Measurements from ENCODE around the gene NINJ2.
"Not testable (repeated sequence)": the region's sequence is repeated elsewhere in the genome, so short reads cannot be mapped to it uniquely, and the experiment has no call there.

The NINJ2 gene

DNA sequence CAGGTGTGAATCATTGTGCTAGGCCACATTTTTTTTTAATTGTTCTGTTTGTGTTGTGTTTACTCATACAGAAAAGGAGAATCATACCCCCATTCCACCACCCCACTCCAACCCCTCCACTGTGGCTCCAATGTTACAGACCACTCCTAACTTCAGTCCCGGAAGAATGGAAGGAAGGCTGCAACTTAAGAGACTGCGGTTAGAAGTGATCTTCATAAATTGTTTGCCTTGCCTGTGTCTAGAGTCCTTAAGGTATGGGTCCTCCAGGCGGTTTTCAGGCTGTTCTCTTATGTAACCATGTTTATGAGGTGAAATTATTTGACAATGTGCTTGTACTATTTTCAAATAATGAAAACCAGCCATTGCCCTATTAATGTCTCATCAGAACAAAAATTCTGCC, 22.5 kb downstream of the NINJ2 start:
- no peak for DNase-seq

DNA sequence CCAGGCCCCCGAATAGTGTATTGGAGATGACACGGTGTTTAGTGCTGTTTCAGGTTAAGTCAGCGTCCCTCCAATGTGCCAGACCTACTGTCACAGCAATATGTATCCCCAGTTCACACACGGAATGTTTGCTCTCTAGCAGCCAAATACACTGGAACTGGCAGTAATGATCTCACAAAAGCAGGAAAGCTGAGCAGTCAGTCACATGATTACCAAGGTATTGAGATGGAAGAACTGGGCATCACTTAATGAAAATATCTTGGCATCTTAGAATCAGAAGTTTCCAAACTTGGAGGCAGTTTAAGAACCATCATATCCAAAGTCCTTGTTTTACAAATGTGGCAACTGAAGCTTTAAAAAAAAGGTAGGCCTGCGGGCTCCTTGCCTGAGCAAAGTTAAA, 23.3 kb downstream of the NINJ2 start:
- DNase-seq: no peak

DNA sequence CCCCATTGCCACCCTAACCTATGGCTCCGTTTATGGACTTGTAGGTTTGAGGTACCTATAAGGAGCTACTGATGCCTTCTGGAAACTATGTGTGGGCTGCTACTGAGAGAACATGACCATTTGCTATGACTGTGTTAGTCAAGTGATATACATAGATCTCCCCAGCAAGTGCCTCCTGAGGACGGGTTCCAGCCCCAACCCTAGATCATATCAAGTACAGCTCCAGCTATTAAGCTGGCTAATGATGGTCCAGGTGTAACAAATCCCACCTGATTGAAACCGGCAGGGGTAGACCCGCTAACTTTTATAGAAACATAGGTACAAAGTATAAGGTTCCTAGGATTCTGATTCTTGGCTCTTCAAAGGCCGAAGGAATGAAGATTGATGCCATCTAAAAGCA, 23.7 kb downstream of the NINJ2 start:
- DNase-seq: no peak

DNA sequence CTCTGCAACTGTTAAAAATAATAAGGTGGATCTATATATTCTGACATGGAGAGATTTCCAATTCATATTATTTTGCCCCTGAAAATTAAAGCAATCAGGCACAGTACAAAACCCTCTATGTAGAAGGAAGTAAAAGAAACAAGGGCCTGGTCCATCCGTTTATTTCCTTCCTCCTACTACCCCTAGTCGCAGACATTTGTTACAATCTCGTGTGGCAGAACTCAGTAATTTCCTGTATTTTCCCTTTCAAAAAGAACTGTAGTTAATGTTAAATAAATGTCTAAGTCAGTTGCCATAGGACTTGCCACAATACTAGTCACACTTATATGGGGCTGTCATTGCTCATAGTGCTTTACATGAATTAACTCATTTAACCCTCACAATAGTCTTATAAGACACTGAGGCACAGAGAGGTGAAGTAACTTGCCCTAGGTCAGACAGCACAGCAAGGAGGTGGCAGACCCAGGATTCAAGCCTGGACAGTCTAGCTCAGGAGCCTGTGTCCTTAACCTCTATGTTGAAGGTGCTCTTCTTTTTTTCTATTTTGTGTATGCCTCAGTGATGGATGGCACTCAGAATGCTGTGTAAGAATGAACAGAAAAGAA, 24.2 kb downstream of the NINJ2 start:
- DNase-seq: no peak

DNA sequence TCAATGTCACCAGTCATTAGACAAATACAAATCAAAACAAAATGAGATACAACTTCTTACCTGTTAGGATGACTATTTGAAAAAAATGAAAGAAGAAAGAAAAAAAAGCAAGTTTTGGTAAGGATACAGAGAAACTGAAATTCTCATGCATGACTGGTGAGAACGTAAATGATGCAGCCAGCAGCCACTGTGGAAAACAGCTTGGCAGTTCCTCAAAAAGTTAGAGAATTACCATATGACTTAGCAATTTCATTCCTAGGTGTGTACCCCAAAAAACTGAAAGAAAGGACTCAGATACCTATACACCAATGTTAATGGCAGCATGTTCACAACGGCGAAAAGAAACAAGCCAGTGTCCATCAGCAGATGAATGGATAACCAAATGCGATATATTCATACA, 26.6 kb downstream of the NINJ2 start:
- DNase-seq: no peak

DNA sequence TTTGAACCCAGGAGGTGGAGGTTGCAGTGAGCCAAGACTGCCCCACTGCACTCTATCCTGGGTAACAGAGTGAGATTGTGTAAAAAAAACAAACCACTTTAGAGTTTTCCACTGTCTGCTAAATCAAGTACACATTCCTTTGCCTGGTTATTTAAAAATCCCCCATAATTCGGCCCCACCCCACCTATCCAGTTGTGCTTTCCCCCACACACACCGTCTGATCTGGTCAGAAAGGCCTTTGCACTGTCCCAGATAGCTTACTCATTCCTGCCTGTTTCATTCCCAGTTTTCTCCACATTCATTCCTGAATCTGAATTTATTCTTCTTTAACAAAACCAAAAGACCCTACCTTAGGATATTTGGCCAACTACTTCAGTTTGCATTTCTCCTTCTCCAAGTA, 29.5 kb downstream of the NINJ2 start:
- DNase-seq: peak; percentile 14

DNA sequence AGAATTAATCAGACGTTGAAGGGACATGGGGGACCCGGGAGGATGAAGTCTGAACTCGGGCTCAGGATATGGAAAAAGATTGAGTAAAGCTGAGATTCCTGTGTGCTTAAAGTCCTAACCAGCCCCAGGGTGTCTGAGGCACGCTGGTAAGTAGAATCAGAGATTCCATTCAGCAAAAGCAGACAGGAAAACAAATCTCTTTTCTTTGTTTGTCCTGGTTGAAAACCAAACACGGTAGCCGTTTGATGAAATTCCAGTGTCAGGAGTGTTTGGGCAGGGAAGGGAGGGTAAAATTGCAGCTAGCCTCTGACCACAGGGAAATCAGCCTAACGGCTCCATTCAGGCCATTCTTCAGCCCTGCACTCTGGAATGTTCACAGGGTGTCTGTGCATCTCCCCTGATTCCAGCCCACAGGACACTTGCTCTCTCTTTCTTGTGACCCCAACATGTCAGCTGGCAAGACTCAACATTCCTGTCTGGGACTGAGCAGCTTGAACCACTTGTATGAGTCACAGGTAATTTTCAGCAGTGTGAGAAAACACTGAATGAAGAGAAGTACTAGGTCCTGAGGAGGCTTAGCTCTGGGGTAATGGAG, 31.0 kb downstream of the NINJ2 start:
- DNase-seq: peak; percentile 86

DNA sequence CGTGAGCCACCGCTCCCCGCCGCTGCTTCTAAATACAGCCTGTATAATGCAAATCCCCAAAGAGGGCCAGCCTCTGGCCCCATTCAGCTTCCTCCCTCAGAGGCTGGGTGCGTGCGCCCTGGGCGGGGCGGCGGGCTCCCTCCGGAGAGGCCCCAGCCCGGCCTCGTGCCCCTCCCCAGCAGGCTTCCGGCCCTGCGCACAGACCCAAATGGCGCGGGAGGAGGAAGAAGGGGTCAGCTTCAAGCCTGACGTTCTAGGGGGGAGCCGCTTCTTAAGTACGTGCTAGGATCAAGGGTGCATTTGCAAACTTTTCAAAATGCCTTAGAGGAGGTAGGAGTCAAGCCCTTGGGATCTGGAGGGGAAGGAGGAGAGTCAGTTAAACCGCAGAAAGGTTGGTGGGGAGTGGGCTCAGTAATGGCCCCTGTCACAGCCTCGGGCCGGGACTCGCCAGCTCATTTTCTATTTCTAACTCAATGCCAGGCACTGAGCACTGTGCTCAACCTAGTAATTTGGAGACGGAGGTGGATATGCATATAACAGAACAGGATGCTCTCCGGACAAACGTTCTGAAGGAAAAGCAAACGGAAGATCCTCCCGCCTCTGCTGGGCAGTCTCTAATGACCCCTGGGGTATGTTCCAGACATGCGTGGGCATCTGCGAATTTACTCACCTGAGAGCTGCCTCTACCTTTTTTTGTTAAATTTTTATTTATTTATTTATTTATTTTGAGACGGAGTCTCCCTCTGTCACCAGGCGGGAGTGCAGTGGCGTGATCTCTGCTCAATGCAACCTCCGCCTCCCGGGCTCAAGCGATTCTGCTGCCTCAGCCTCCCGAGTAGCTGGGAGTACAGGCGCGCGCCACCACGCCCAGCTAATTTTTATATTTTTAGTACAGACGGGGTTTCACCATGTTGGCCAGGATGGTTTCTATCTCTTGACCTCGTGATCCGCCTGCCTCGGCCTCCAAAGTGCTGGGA, 32.3 kb downstream of the NINJ2 start:
- DNase-seq: no peak

DNA sequence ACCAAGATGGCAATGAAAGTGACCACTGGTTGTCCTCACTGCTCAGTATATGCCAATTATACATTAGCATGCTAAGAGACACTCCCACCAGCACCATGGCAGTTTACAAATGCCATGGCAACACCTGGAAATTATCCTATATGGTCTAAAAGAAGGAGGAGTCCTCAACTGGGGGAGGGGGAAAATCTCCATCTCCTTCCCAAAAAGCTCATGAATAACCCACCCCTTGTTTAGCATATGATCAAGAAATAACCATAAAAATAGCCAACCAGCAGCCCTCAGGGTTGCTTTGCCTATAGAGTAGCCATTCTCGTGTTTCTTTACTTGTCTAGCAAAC, 34.5 kb downstream of the NINJ2 start:
- DNase-seq: not testable (repeated sequence)

DNA sequence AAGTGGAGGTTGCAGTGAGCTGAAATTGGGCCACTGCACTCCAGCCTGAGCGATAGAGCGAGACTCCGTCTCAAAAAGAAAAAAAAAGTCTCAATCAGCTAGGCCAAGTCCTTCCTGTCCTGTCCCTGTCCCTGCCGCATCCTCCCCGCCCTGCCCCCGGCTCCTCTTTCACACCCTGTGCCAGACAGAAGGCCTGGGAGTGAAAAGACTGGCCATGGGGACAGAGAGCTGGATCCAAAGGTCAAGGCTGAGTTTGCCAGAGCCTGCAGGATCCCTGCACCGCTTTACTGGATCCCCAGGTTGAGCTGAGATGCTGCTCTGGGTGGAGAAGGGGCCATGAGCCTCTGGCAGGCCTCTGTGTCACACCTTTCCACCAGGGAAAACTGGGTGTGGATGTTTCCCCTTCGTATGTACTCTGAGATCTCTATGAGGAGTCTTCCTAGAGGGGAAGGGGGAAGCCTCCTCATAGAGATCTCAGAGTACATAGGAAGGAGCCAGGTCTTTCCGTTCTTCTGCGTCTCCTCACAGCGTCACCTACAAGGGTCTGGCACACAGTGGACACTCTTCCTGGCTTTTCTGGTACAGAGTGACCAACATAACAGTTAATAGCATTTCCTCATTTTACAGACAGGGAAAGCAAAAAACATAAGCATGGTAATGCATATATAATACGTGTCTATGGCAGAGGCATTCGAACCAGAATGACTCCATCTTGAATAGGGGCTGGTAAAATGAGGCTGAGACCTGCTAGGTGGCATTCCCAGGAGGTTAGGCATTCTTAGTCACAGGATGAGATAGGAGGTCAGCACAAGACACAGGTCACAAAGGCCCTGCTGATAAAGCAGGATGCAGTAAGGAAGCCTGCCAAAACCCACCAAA, 35.1 kb downstream of the NINJ2 start:
- DNase-seq: no peak

DNA sequence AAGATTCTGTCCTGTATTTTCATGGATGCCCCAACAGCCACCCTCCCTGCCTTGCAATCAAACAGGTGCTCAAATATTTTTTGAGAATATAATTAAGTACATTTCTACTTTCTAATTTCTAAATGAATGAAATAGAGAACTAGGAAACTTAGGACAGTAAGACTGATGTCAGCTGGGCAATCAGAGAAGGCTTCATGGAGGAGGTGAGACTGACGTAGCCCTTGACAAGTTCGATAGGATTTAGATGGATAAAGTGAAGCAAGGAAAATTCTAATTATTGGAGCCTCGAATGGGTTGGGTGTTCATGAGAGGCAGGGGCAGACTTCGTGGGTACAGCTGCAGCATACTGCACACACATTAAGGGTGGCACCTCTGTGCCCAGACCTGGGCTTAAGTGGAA, 36.0 kb downstream of the NINJ2 start:
- DNase-seq: no peak

DNA sequence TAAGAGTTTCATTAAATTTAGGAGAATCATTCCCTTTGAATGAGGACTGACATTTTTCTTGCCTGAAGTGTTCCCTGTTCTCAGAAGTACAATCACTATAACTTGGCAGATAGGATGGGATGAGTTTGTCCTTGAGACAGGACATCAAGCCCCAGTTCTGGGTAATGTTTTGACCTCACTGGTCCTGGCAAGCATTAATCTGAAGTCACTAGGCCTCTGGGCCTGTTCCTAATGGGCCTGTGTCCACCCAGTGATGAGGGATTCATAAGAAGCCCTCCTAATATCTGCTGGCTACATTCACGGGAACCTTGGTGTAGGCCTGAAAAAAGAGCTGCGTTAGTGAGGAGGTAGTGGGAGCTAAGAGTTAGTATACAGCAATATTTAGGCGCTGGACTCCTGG, 37.2 kb downstream of the NINJ2 start:
- DNase-seq: no peak

DNA sequence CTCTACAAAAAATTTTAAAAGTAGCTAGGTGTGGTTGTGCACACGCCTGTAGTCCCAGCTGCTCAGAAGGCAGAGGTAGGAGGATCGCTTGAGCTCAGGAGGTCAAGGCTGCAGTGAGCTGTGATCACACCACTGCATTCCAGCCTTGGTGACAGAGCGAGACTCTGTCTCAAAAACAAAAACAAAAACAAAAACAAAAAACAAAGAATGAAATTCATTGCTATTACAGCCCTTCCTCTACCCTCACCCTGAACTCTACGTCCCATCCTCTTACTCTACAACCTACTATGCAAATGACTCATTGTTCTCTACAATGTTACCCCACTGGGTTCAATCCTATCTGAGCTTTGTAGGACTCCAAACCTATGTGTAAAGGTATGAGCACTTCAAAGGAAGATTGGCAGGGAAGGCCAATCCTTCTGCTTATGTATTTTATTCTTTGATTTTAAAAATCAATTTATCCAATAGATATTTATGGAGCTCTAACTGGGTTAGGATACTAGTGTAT, 39.3 kb downstream of the NINJ2 start:
- DNase-seq: no peak

DNA sequence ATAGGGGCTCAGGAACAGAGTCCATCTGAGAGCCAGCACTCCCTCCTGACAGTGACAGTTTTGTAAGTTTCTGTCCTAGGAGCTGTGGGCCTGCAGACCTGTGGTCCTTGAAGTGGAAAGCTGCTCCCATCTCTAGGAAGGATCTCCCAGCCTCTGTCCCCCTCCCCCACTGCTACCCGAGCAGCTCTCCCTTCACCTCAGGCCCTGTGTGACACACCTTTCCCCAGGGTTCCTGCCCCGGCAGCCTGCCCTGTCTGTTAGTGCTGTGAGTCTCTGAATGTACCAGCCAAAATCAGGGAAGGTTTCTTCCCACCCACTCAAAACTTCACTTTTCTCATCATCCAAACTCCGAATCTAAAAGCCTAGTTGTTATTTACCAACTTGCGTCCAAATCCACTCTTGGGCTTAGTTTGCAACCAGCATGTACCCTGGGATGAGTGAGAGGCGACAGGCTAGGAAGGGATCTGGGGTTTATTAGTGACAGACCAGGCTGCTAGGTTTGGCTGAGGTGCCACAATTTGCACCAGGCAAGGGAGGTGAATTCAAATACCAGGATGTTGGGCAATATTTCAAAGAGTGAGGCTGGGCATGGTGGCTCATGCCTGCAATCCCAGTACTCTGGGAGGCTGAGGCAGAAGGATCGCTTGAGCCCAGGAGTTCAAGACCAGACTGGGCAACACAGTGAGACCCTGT, 39.9 kb downstream of the NINJ2 start:
- no peak for DNase-seq

DNA sequence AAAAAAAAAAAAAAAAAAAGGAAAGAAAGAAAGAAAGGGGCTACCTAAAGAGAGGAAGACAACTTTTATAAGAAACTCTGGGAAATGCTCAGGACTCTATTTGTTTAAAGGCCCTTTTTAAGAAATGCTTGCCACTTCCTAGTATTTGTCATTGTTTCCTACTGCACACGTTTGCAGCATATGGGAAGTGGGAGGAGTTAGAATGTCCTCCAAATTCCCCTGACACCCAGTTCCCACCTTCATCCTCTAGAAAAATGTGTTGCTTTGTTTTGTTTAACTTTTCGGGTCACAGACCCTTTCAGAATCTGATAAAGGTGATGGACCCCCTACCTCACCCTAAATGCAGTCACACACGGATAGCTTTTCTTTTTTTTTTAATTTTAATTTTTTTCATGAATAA, 40.8 kb downstream of the NINJ2 start:
- DNase-seq: no peak

DNA sequence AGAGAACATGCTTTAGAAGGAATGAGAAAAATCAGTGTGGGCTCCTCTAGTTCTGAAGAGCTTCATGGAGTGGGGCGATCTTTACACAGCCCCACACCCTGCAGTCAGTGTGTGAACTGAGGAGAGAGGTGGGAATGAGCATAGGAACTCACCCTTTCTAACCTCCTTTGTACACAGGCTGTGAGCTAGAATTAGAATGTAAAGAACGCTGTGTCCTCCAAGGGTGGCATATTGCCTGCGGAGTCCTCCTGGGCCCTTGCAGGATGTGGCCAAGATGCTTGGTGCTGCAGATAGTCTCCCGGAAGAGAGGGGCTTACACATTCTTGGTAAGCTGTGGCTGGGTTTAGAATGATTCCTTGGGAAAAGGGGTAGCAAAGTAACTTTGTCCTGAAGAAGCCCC, 43.9 kb downstream of the NINJ2 start:
- no peak for DNase-seq

DNA sequence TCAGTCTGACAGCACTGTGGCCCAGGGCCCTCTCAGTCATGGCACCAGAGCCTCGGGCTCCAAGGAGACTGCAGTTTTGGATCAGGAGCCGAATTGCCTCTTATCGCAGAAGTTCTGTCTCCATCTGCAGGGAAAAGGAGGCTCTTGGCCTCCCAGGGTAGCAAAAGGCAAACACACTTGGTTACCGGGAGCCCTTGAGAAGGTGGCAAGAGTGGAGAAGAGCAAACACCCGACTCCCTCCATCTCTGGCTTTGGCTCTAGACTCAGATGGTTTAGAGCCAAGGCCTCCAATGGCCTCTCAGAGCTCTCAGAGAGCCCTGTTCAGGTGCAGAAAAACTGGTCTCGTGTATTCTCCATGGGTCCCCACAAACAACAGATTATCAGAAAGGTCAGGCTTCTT, 44.6 kb downstream of the NINJ2 start:
- DNase-seq: no peak

DNA sequence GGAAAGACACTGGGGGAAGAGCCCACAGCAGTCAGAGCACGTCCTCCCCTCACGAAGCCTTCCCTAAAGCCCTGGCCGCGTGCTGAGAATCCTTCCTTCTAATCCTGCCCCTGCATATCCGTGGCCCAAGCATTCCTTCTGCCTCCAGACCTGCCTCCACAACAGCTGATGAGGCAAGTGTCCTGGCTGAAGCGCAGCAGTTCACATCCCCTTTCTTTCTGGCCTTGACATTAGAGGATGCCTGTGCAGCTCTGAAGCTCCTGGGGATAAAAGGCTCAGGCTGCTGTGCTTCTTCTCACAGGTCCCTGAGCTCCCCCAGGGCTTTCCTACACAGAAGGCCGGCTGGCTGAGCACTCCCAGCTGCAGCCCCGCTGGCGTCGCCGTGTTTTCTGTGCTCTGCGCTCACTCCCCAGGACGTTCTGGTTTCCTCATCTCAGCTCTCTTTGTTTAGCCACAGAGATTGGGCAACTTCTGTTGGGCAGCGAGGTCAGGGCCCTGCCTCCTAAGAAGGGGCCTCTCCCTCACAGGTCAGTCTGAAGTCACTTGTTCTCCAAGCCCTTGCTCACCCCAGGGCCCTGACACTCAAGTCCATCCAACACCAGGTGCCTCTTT, 45.8 kb downstream of the NINJ2 start:
- DNase-seq: no peak

DNA sequence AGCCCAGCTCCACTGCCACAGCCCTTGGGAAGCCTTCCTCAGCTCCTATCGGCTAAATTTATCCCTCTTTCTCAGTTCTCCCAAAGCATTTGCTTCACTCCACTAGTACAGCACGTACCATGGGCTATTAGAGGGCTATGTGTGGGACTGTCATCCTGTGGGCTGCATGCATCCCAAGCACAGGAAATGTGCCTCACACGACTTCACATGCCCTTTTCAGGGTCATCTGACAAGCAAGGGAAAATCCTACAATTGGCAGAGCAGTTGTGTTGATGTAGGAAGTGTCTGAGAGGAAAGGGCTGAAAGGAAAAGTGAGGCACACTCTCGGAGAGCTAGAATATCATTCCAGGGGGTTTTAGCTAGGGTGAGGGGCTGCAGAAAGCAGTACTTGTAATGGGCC, 47.6 kb downstream of the NINJ2 start:
- DNase-seq: no peak

DNA sequence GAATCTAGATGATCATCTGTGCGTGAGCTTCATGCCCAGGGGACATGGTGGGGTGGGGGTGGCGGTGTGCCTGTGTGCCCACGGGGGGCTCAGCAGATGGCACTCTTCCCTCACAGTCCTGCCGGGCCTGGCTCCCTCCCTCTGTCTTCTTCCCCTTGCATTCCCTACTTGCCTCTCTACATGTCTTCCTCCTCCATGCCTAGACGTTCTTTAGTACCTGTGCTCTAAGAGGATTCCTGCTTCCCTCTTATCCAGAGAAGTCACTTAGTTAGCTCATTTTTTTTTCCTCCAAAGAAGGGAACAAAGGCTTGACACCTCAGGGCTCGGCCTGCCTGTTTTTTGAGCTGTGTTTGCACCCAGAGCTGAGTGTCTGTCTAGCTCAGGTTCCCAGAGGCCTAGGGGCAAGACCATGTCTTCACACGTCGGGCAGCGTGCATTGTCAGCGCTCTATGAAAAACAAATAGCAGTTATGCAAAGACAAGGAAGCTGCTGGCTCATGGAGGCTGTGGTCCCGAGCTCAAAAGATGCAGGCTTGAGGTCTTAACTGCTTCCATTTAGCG, 48.8 kb downstream of the NINJ2 start:
- DNase-seq: peak; percentile 16

DNA sequence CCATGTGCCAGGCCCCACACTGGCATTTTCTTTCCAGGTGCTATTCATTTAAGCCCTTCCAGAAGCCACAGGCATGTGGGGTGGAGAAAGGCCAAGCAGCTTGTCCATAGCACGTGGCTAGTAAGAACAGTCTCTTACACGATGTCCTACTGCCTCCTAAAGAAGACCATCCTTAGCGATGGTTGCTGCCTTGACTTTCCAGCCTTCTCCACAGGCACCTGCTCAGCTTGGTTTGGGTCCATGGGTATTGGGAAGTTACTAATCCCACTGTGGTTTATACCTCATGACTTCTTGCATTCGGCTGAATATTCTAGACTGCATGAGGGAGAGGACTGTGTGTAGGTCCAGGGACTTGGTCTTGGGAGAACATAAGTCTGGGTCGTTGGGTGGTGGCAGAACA, 49.2 kb downstream of the NINJ2 start:
- DNase-seq: no peak

All from fibroblast of skin of abdomen (primary cell).